Measurements from ENCODE around the gene SCFD1.
"Not testable (repeated sequence)": the region's sequence is repeated elsewhere in the genome, so short reads cannot be mapped to it uniquely, and the experiment has no call there.

The SCFD1 gene

GRCh38 chr14:30678926-30679431, 56.9 kb downstream of the SCFD1 start:
- POLR2A ChIA-PET: no interaction called here
- CTCF ChIA-PET: interaction anchor here (0.6 kb wide), 1 partner anchor 82 kb away, joined by 3 read pairs; no protein-coding TSS in a partner anchor
- TF ChIP-seq PKNOX1 (IDR thresholded peaks at IDR 0.05): no peak
- no peak for TF ChIP-seq SP1 (IDR thresholded peaks at IDR 0.05)
- no peak for TF ChIP-seq ZNF384 (IDR thresholded peaks at IDR 0.05)
- TF ChIP-seq HDGF (IDR thresholded peaks at IDR 0.05; ENCODE audit: borderline replicate concordance): no peak
- no peak for TF ChIP-seq ARNT (IDR thresholded peaks at IDR 0.05)
- no peak for TF ChIP-seq SUZ12 (IDR thresholded peaks at IDR 0.05)
- no peak for TF ChIP-seq TARDBP (IDR thresholded peaks at IDR 0.05)
- no peak for TF ChIP-seq NFRKB (IDR thresholded peaks at IDR 0.05)
- no peak for TF ChIP-seq FOXA1 (IDR thresholded peaks at IDR 0.05)
- TF ChIP-seq FOXM1 (IDR thresholded peaks at IDR 0.05; ENCODE audit: borderline replicate concordance): no peak
- no peak for TF ChIP-seq FOXK2 (IDR thresholded peaks at IDR 0.05)
- TF ChIP-seq CTBP1 (IDR thresholded peaks at IDR 0.05; ENCODE audit: borderline replicate concordance): no peak
- no peak for DNase-seq (ENCODE audit: extremely low spot score)

GRCh38 chr14:30680036-30680435, 57.9 kb downstream of the SCFD1 start:
- no peak for DNase-seq (ENCODE audit: extremely low spot score)
- TF ChIP-seq L3MBTL2 (conservative IDR thresholded peaks at IDR 0.05) (no peak), ELF4 (IDR thresholded peaks at IDR 0.05) (no peak), ARNT (IDR thresholded peaks at IDR 0.05) (no peak), CTBP1 (IDR thresholded peaks at IDR 0.05; ENCODE audit: borderline replicate concordance) (no peak), FOXM1 (IDR thresholded peaks at IDR 0.05; ENCODE audit: borderline replicate concordance) (no peak), TARDBP (IDR thresholded peaks at IDR 0.05) (no peak)
- POLR2A ChIA-PET: no interaction called here
- CTCF ChIA-PET: interaction anchor here (0.6 kb wide), 1 partner anchor 22 kb away, joined by 6 read pairs; no protein-coding TSS in a partner anchor

- DNase-seq (ENCODE audit: extremely low spot score); POLR2A ChIA-PET; CTCF ChIA-PET: not testable (repeated sequence)
Measured at GRCh38 chr14:30680776-30681175, 58.7 kb downstream of the SCFD1 start.

- ChIA-PET CTCF (interaction anchor here (0.7 to 1.1 kb wide), 4 partner anchors 11 to 206 kb away, joined by 3 read pairs; no protein-coding TSS in a partner anchor), POLR2A (interaction anchor here (1.0 kb wide), 1 partner anchor 192 kb away, joined by 3 read pairs; the partner anchor contains the start of gene COCH)
- TF ChIP-seq BHLHE40 (IDR thresholded peaks at IDR 0.05; ENCODE audit: borderline replicate concordance) (no peak), FOXK2 (IDR thresholded peaks at IDR 0.05) (no peak), NFRKB (IDR thresholded peaks at IDR 0.05) (no peak), FOXM1 (IDR thresholded peaks at IDR 0.05; ENCODE audit: borderline replicate concordance) (no peak), HDGF (IDR thresholded peaks at IDR 0.05; ENCODE audit: borderline replicate concordance) (no peak)
- DNase-seq (ENCODE audit: extremely low spot score): peak; percentile 9
Measured at GRCh38 chr14:30681752-30682355, 59.7 kb downstream of the SCFD1 start.

- TF ChIP-seq L3MBTL2 (conservative IDR thresholded peaks at IDR 0.05) (peak; percentile 33; the same call in 1 of the 2 replicates), PKNOX1 (IDR thresholded peaks at IDR 0.05) (0 out of 2 replicates have a peak, but pooled peaks have one; percentile 23), NFRKB (IDR thresholded peaks at IDR 0.05) (peak; percentile 55; the same call in 1 of the 2 replicates)
- DNase-seq (ENCODE audit: extremely low spot score); CTCF ChIA-PET: not testable (repeated sequence)
- POLR2A ChIA-PET: interaction anchor here (1.0 kb wide), 1 partner anchor 68 kb away, joined by 5 read pairs; the partner anchor contains the start of gene SCFD1
Measured at GRCh38 chr14:30690487-30691355, 68.6 kb downstream of the SCFD1 start.

GRCh38 chr14:30691751-30692398, 69.8 kb downstream of the SCFD1 start:
- no peak for DNase-seq (ENCODE audit: extremely low spot score)

More at GRCh38 chr14:30691751-30692398, 69.8 kb downstream of the SCFD1 start:
- TF ChIP-seq SUZ12 (IDR thresholded peaks at IDR 0.05): no peak
- no peak for TF ChIP-seq FOXK2 (IDR thresholded peaks at IDR 0.05)
- TF ChIP-seq ELF4 (IDR thresholded peaks at IDR 0.05): no peak
- TF ChIP-seq PKNOX1 (IDR thresholded peaks at IDR 0.05): no peak
- no peak for TF ChIP-seq FOXM1 (IDR thresholded peaks at IDR 0.05; ENCODE audit: borderline replicate concordance)
- no peak for TF ChIP-seq SP1 (IDR thresholded peaks at IDR 0.05)
- no peak for TF ChIP-seq CTBP1 (IDR thresholded peaks at IDR 0.05; ENCODE audit: borderline replicate concordance)
- TF ChIP-seq ZNF384 (IDR thresholded peaks at IDR 0.05): no peak
- TF ChIP-seq FOXA1 (IDR thresholded peaks at IDR 0.05): no peak
- no peak for TF ChIP-seq L3MBTL2 (conservative IDR thresholded peaks at IDR 0.05)
- no peak for TF ChIP-seq LEF1 (IDR thresholded peaks at IDR 0.05; ENCODE audit: borderline replicate concordance)
- TF ChIP-seq NFRKB (IDR thresholded peaks at IDR 0.05): no peak
- no peak for TF ChIP-seq TARDBP (IDR thresholded peaks at IDR 0.05)
- no peak for TF ChIP-seq BHLHE40 (IDR thresholded peaks at IDR 0.05; ENCODE audit: borderline replicate concordance)
- TF ChIP-seq HDGF (IDR thresholded peaks at IDR 0.05; ENCODE audit: borderline replicate concordance): no peak
- no peak for TF ChIP-seq ARNT (IDR thresholded peaks at IDR 0.05)
- CTCF ChIA-PET: no interaction called here
- POLR2A ChIA-PET: no interaction called here
